SH-SY5Y (cell line): ENCODE data around the gene IRAK3.

Experiments used
- GATA2 ChIP-seq: IDR thresholded peaks from 2 replicates; pipeline ENCODE4 v1.6.1; 2011; ENCODE audit warnings: mild to moderate bottlenecking, low read depth, low read length
- GATA3 ChIP-seq: IDR thresholded peaks from 2 replicates; pipeline ENCODE4 v1.6.1; 2011; ENCODE audit warnings: low read depth, mild to moderate bottlenecking, low read length, moderate library complexity

- TF ChIP-seq GATA2, result no peak
- TF ChIP-seq GATA3, result no peak
These were observed 6.1 kb upstream of the IRAK3 start for GRCh38 chr12:66182956-66183355.
